Measurements from ENCODE around the gene TMPRSS6.

TMPRSS6 gene

DNA sequence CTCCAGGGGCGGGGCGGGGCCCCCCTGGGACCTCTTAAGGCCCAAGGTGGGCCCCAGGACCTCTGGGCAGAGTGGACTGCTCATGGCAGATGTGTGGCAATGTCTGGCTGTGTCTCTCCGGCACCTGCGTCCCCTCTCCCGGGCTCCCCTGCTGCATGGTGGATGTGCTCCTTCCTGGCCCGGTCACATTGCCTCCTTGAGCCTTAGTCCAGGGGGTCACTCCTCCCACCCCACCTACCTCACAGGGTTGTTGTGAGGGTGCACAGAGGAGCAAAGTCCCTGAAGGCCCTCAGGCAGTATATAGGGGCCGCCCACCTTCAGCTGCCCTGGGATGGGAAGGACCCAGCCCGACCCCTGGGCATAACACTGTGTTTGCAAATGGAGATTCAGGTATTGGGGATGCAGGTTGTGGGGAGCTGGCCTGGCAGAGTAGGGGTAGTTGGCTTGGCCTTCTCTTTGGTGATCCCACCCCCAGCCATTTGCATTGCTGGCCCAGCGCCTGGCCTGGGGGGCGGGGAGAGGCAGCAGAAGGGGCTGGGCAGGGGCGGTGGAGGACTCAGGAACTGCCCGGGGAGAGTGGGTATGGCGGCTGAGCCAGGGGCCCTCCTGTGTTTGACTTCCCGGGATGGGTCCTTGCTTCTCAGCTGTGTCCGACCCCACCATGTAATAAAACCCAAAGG, 46.7 kb downstream of the TMPRSS6 start:
- DNase-seq = no peak

GRCh38 chr22:37062376-37062675, 47.2 kb downstream of the TMPRSS6 start:
- no peak for DNase-seq

GRCh38 chr22:37061611-37062375, 47.7 kb downstream of the TMPRSS6 start:
- no peak for DNase-seq

DNA sequence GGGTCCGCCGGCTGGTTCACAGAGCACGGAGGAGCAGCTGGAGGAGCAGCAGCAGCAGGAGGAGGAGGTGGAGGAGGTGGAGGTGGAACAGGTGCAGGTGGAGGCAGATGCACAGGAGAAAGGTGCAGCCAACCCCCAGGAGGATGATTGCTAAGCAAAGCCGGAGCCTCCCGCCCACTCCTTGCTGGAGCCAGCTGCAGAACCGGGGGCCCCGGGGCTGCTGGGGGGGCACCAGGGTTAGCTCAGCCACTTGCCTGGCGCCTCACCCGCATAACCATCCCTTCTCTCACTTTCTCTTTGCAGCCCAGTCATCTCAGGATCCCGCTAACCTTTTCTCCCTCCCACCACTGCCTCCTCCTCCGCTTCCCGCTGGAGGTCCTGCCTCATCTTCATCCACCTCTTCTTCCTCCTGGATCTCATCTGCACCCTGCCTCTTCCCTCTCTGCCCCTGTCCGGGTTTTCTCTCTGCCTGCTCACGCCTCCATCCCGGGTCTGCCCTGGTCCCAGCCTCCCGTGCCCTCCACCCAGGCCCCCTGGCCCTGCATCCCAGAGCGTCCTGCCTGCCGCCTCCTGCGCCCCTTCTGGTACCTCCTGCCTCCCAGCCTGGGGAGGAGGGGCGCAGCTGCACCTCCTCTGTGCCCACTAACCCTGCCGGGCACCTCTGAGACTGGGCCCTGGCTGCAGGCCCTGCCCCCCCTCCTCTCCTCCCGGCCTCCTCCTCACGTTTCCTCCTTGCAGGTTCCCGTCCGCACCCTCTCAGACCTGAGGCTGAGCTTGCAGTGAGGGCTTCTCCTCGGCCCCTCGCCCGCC, 48.5 kb downstream of the TMPRSS6 start:
- no peak for DNase-seq

DNA sequence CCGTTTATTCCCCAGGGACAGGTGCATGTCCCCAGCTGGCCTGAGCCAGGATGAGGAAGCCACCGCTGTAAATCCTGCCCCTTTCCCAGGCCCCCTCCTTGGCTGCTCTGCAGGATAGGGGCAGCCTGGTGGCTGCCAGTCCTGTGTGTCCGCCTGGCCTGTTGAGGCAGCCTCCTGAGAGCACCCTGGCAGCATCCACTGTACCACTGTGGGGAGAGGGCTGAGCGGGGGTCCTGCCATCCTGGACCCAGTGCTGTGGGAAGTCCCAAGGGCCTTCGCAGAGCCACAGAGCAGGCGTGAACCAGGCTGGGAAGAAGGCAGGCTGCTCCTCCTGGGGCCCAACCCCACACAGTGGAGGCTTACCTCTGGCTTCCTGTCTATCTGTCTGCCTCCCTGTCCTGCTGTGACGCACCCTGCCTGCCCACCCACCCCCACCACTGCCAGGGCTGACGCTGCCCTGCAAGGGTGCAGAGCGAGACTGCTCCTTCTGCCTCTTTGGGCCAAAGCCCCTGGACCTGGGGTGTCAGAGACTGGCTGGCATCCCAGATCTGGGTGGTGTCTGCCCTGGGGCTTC, 49.5 kb downstream of the TMPRSS6 start:
- no peak for DNase-seq

GRCh38 chr22:37058917-37059701, 50.4 kb downstream of the TMPRSS6 start:
- DNase-seq = no peak

DNA sequence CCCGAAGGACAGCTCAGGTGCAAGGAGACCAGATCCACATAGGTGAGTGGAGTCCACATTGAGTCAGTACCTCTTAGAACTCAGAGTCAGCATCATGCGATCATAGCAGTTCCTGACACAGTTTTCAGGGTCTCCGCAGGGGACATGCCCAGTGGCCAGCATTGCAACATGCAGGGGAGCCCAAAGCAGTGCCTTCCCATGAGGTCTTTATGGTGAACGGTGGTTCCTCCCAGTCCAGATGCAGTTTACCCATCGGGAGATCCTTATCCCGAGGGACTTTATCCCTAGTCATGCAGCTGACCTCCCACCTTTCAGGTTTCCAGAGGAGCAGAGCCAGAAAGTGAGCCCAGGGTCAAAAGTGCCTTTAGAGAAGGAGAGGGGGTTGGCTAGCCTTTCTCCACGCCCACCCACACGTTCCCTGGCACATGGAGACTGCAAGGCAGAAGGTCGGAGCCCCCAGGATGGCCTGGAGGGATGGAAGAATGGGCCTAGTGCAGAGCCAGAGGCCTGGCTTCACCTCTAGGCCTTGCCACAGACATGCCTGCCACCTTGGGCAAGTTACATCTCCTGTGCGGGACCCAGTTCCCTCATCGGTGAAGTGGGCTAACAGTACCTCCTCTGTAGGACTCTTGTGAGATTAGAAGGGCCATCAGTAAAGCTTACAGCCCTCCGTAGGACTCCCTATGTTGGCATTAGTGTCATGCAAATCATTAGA, 51.6 kb downstream of the TMPRSS6 start:
- no peak for DNase-seq

DNA sequence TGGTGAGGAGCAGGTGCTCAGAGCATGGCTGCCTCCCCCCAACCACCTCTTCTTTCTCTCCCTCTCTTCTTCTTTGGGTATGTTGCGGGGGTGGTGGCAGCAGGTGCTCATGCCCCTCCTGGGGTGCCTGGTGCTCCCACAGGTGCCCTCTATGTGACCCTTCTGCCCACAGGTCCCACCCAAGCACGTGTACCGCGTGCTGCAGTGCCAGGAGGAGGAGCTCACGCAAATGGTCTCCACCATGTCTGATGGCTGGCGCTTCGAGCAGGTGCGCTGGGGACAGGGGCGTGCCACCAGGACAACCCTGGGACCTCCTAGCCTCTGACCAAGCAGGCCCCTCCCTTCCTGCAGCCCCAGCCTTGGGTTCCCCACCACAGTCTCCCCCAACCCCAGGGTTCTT, 52.3 kb downstream of the TMPRSS6 start:
- DNase-seq = no peak

DNA sequence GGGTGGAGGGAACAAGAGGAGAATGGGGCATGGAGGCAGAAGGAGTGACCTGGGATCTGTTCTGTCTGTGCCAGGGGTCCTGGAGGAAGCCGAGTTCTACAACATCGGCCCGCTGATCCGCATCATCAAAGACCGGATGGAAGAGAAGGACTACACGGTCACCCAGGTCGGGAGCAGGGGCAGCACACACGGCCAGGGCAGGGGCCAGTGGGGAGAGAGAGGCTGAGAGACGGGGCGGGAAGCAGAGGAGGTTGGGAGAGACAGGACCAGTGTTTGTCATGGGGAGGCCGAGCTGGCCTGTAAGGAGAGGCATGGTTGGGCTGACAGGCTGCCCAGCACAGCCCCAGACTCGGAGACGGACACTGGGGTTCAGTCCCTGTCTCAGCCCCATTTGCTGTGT, 53.3 kb downstream of the TMPRSS6 start:
- no peak for DNase-seq

GRCh38 chr22:37054600-37055365, 54.7 kb downstream of the TMPRSS6 start:
- no peak for DNase-seq

DNA sequence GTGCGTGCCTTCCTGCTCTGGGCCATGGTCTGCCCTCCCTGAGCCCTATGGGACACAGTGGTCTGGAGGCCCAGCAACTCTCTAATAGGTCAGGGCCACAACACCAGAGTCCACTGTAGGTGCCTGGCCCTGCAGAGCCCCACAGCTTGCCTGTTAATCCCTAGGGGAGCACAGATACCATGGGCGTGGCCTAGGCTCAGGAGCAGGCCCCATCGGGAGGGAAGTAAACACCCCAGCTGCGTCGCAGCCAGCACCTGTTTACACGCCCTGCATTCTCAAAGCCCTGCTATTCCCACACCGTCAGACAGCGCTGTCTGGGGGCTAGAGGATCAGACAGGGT, 55.5 kb downstream of the TMPRSS6 start:
- no peak for DNase-seq

DNA sequence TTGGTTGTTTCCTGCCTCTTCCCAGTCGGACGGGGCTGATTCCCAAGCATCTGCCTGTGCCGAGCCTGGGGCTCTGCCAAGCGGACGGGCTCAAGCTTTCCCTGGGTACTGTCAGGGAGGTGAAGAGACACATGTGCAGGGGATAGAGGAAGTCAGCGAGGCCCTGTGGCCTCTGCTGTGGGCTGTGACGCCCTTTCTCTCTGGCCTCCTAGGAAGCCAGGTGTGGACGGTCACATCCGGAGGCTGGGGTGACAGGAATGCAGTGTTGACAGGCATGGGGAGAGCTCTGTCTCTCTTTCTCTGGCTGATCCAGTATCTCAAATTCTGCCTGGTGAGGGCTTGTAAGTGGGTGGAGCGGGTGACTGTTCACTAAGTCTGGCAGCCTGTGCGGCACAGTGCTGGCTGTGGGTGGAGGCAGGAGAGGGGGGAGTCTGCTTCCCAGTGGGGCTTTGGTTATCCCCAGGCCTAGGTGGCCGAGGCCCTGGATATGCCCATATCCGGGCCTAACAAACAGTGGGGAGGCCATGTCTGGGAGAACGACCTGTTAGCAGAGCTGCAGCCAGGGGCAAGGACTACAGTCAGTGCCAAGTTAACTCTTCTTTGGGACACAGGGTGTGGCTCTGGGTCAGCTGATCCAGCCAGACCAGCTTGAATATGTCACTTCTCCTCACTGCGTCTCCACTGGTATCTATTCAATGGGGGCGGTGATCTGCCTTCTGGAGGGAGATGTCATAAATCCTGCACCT, 56.0 kb downstream of the TMPRSS6 start:
- DNase-seq = no peak

DNA sequence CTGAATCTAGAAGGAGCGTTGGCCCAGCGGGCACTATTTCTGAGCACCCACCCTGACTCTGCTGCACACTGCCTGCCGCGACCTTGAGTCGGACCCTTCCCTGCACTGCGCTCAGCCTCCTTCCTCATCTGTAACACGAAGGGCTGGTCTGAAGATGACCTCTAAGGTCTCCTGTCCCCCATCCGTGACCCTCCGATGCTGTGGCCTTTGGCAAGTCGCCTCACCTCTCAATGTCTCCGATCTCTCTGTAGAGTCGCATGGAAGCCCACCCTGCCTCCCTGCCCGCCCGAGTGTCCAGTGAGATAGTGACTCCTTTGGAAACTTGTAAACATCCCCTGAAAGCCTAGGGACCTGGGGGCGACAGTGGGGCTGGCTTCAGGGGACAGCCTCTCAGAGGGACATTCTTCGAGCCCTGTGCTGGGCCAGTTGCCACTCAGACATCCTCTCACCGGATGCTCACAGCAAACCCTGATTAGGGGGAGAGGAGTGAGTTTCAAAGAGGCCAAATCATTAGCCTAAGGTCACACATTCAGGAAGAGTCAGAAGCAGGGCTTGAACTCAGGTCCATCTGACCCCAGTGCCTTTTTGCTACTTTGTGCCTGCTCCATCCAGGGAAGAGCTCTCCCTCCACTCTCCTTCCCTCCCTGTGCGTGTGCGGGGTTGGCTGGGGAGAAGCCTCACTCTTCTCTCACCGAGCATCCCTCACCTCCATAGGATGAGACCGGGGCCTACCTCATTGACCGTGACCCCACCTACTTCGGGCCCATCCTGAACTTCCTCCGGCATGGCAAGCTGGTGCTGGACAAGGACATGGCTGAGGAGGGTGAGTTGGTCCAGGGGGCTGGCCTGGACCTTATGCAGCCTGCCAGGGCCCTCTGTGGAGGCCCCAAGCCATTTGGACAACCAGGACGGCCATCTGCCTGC, 56.9 kb downstream of the TMPRSS6 start:
- DNase-seq = no peak

DNA sequence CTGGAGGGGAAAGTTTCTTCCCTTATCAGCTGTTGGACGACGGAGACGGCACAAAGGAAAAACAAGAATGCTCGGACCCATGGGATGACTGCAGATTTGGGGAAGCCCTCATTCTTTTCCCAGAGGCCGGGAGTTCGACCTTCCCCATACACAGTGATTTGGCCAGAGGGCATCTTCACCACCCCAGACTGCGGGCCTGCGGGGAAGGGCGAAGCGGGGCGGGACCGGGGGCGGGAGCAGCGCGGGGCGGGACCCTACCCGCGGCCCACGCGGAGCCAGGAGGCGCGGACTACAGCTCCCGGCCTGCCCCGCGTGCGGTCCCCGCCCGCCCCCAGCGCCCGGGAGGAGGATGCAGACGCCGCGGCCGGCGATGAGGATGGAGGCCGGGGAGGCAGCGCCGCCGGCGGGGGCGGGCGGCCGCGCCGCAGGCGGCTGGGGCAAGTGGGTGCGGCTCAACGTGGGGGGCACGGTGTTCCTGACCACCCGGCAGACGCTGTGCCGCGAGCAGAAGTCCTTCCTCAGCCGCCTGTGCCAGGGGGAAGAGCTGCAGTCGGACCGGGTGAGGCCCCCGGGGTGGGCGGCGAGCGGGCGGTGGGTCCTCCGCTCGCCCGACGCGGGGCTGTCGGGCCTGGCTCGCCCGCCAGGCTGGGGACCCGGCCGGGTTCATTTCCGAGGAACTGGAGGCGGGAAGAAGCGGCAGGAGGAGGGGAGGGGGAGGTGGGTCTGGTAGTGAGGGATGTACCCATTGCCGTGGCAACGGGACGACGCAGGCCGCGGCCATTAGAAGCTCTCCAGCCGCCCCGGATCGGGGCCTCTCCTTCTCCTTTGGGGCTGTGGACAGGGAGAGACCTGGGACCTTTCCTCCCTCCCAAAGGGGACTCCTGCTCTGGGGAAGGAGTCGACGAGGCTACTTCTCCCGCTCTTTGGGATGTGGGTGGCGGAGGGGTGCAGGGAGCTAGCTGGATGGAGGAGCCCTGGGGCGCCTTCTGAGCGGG, 57.8 kb downstream of the TMPRSS6 start, which contains the start of gene KCTD17:
Gene KCTD17, plus strand, starts transcription at position 352 of the 995 bp plus-strand sequence. Its CDS starts 19 bp downstream, at position 371.
- peak; percentile 59 for DNase-seq

GRCh38 chr22:37050913-37051312, 58.6 kb downstream of the TMPRSS6 start:
- DNase-seq = no peak

DNA sequence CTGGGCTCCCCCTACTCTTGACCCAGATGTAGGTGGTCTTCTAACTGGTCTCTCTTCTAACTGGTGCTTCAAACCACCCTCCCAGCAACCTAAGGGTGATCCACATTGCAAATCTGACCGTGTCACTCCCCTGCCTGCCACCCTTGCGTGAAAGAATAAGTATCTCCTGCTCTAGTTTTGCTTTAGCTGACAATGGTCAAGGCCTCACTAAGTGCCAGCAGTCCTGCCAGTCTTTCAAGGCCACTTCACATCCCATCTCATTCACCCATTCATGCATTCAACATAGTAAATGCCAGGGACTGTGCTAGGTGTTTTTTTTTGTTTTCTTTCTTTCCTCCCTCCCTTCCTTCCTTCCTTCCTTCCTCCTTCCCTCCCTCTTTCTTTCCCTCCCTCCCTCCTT, 60.3 kb downstream of the TMPRSS6 start:
- DNase-seq = no peak

DNA sequence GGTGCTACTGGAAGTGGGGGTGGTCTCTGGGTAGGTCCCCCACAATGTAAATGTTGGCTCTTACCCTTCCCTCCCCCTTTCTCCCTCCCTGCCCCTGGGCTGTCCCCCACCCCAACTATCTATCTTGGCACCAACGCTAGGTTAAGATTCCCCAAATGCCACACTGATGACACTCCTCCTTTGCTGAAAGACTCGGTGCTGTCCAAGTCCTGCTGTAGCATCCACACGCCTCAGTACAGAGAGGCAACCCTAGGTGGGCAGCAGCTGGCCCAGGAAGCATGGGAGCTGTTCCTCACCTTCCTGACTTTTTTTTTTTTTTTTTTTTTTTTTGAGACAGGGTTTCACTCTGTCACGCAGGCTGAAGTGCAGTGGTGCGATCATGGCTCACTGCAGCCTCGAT, 61.4 kb downstream of the TMPRSS6 start:
- no peak for DNase-seq

DNA sequence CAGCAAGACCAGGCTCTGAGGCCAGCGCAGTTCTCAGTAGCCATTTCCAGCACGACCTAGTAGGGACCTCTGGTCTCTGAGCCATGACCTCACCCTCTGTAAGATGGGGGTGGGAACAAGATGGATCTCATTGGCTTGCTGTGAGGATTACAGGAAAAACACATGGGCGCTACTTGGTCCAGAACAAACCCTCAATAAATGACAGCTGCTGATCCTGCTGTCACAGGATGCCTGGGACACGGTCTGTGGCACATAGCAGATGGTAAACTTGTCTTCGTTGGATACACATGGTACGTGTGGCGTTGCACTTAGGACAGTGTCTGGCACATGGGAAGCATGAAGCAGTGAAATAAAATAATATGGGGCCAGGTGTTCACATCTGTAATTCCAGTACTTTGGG, 62.5 kb downstream of the TMPRSS6 start:
- DNase-seq = no peak

Data from GDM1 (cell line).